ENCODE measurements around the gene P3H1. TPM values are rescaled to one million over a fixed set of nuclear protein-coding genes. Genes with fewer than 3 reads are reported as not detected.

Gene P3H1
- total RNA-seq, 1 experiment from 2014 or later: 47.1 TPM

GRCh38 chr1:42737257-42737656, 29.6 kb downstream of the P3H1 start:
- DNase-seq: no peak
- H2AK5ac ChIP-seq (ENCODE audit: insufficient read length, low read length): no peak overlapping the region
- no peak overlapping the region for H2BK12ac ChIP-seq (ENCODE audit: insufficient read length, low read depth, low read length)
- H3K18ac ChIP-seq (ENCODE audit: insufficient read length, low read depth, low read length): no peak overlapping the region
- Mint-ChIP-seq H3K36me3 (ENCODE audit: insufficient read depth in 1 of 3, low read depth in 3 of 3) (peaks cover 0 to 3% (median 0%) of the 10 kb centered on the region in 3 experiments; a peak in 2 of 7 replicates), H3K9me3 (no peaks in the 10 kb centered on the region), H3K4me3 (no peak overlapping the region), H3K27me3 (ENCODE audit: low read depth) (no peaks in the 10 kb centered on the region; the same call in 1 of the 2 replicates), H3K27ac (no peak overlapping the region), H3K4me1 (peaks cover 34 to 45% of the 10 kb centered on the region in 2 experiments)
- H2AFZ ChIP-seq (ENCODE audit: low read length): no peak overlapping the region
- H2BK5ac ChIP-seq (ENCODE audit: insufficient read length, low read length): no peak overlapping the region
- H3K9ac ChIP-seq (ENCODE audit: extremely low read depth, insufficient read length, low read length): no peak overlapping the region
- no peaks in the 10 kb centered on the region for H3K79me1 ChIP-seq (ENCODE audit: insufficient read depth, low read depth, low read length, poor library complexity, severe bottlenecking)
- no peaks in the 10 kb centered on the region for H3K9me3 ChIP-seq (ENCODE audit: control insufficient read depth, low read depth, low read length)
- H3K56ac ChIP-seq (ENCODE audit: insufficient read length, low read depth, low read length): no peak overlapping the region
- H3K27ac ChIP-seq (ENCODE audit: insufficient read length, low read depth, low read length): no peak overlapping the region
- no peak overlapping the region for H4K91ac ChIP-seq (ENCODE audit: insufficient read length, low read depth, low read length)
- no peaks in the 10 kb centered on the region; the same call in 1 of the 2 replicates for H3K4me1 ChIP-seq (ENCODE audit: insufficient read depth, low read length)
- H3K23ac ChIP-seq (ENCODE audit: insufficient read length, low read depth, low read length): no peak overlapping the region
- no peak overlapping the region for H3K4me2 ChIP-seq (ENCODE audit: insufficient read depth, insufficient read length, low read length)
- H3K79me2 ChIP-seq (ENCODE audit: insufficient read depth, low read length): no peaks in the 10 kb centered on the region
- H4K5ac ChIP-seq (ENCODE audit: insufficient read length, low read depth, low read length): no peak overlapping the region
- no peak overlapping the region for H4K8ac ChIP-seq (replicated peaks; ENCODE audit: insufficient read length, low read depth, low read length)
- no peak overlapping the region for H3K4ac ChIP-seq (ENCODE audit: low read depth, low read length)
- no peak overlapping the region for H3K14ac ChIP-seq (ENCODE audit: insufficient read depth, low read length)
- no peak overlapping the region for H3T11ph ChIP-seq (ENCODE audit: low read length)
- H2BK15ac ChIP-seq (ENCODE audit: low read depth, low read length): no peak overlapping the region
- no peaks in the 10 kb centered on the region for H3K23me2 ChIP-seq (ENCODE audit: insufficient read length, low read depth, low read length, poor library complexity, severe bottlenecking)
- H2BK20ac ChIP-seq (ENCODE audit: low read depth, low read length, poor library complexity, severe bottlenecking): no peak overlapping the region
- H4K20me1 ChIP-seq (ENCODE audit: control insufficient read depth, insufficient read depth, insufficient read length): no peaks in the 10 kb centered on the region
- WGBS (ENCODE audit: extremely low coverage, insufficient read length, low lambda C conversion rate): no CpG with 5 or more reads among the region's 5 CpGs
- H2BK120ac ChIP-seq (ENCODE audit: low read depth, low read length, poor library complexity, severe bottlenecking): no peak overlapping the region
- TF ChIP-seq CTCF (conservative IDR thresholded peaks at IDR 0.05): no peak
- H3K27me3 ChIP-seq (ENCODE audit: insufficient read depth, low read length): no peaks in the 10 kb centered on the region

Measured in H9 (cell line).